Mononuclear cell (primary cell): ENCODE data around the gene ATG2A. TPM values are rescaled to one million over a fixed set of nuclear protein-coding genes. Genes with fewer than 3 reads are reported as not detected.
"Not testable (repeated sequence)": the region's sequence is repeated elsewhere in the genome, so short reads cannot be mapped to it uniquely, and the experiment has no call there.

ENCODE experiments used
- H3K27me3 ChIP-seq: 2 replicates; pipeline ENCODE4 v1.6.0; 2011; ENCODE audit warnings: low read length, control low read depth; ENCODE audit not compliant: insufficient read depth
- H3K4me1 ChIP-seq: 2 replicates; pipeline ENCODE4 v1.5.1; 2011; ENCODE audit warnings: mild to moderate bottlenecking, low read length, control low read depth; ENCODE audit not compliant: insufficient read depth
- H3K4me3 ChIP-seq: 2 replicates; pipeline ENCODE4 v1.5.1; 2011; ENCODE audit warnings: mild to moderate bottlenecking, low read length, moderate library complexity
- H3K9me3 ChIP-seq: 2 replicates; pipeline ENCODE4 v1.5.1; 2011; ENCODE audit warnings: low read depth, mild to moderate bottlenecking, control low read depth, low read length
- total RNA-seq: library from RNA; depleted of rRNA; stranded (reverse); fragments of >200 nt; gene quantifications from one replicate; pipeline ENCODE4 v1.2.3, GENCODE V29; 2012

Gene ATG2A
- total RNA-seq, 1 donor = 80.2 TPM

DNA sequence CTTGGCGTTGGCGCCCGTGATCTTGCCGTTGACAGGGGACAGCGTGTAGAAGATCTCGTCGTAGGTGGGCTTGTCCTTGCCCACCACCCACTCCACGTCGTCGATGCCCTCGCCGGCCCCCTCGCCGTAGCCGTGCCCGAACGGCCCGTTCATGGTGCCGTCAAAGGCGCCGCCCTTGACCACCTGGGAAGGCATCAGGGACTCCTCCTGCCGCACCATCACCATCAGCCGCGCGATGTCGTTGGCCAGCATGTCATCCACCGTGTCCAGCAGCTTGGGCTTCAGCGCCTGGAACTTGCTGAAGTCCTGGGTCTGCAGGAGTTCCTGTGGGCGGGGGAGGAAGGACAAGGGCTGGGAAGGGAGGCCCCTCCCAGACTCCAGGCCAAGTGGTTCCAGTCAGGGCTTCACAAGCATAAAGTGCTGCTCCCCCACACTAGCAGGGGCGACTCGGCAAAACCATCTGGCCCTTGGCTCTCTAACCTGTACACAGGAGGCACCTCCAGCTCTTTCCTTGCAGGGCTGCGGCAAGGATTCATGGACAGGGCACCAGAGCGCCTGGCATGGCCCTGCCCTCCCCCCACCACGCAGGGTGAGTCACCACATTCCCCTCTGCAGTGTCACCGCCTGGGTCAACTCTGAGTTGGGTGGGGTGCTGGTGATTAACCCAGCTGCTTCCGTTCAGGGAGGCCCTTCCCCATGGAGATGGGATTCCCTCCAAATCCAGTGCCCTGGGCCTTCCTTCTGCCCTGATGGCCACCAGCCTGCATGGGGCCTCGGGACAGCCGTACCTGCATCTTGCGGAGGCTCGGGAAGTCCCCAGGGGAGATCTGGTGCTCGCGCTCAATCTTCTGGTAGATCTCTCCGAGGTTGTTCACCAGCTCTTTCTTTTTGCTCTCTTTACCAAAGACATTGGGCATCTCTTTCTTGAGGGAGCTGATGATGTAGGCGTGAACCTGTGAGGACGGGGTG is 62.2 kb downstream of the ATG2A start:
- H3K4me1 ChIP-seq = peaks cover 100% of the 10 kb centered on the region
- H3K27me3 ChIP-seq = no peaks in the 10 kb centered on the region
- H3K4me3 ChIP-seq = no peak overlapping the region
- H3K9me3 ChIP-seq = no peaks in the 10 kb centered on the region

DNA sequence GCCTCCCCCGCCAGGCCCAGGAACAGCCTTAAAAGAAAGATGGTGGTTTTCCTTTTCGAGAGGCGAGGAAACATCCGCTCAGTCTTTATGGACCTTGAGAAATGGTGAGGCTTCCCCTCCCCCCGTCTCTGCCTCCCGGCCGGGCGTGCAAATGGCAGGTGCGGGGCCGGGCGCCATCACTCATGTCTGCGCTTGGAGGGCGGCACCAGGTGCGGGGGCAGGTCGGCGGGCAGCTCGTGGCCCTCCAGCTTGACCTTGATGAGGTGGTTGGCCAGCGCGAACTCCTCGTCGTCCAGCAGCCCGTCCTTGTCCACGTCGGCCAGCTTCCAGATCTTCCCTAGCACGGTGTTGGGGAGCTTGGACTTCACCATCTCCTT is 62.9 kb downstream of the ATG2A start:
- peaks cover 100% of the 10 kb centered on the region for H3K4me1 ChIP-seq
- H3K27me3 ChIP-seq = no peaks in the 10 kb centered on the region
- no peak overlapping the region for H3K4me3 ChIP-seq
- no peaks in the 10 kb centered on the region for H3K9me3 ChIP-seq

DNA sequence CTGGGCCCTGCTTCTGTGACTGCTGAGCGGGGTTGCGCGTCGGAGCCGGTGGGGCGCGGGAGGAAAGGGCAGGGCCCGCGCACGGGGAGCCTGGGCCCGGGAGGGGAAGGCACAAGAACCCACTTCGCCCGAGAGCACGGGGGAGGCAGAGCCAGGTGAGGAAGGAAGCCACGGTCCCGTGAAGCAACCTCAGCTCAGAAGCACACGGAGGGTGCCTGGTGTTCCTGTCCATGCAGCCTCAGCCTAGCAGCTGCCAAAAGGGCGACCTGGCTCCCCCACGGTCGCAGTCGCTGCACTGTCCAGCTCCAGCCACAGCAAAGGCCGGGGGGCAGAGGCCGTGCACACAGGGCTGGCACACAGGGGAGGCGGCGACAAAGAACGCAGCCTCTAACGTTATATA is 63.3 kb downstream of the ATG2A start:
- Histone ChIP-seq H3K27me3 (no peaks in the 10 kb centered on the region), H3K4me3 (no peak overlapping the region), H3K4me1 (peaks cover 100% of the 10 kb centered on the region), H3K9me3 (no peaks in the 10 kb centered on the region)

DNA sequence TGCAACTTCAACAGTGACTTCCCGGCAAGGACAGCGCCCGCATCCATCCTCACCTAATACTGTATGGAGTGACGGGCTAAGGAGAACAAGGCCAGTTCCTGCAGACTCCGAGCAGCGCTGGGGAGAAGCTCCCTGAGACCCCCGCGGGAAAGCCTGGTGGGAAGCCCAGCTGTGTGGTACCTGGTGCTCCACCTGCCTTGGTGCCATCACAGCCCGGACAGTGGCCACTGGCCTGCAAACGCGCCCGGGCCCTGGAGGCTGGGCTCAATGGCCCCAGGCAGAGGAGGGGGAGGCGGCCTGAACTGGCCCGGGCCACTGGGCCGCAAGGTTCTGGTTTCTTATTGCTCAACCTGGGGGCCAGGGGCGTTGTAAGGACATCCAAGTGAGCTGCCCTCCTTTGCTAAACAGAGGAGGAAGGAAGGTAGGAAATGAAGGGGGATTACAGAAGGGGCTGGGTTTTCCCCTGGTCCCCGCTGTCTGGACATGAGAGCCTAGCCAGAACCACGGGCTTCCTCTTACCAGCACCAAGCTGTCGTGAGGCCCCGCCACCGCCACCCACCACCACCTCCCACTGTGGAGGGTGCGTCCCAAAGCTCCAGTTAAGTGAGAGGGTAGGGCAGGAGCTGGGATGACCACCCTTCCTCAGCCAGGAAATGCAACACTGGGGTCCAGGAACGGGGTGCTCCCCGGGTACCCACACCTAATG is 64.1 kb downstream of the ATG2A start:
- Histone ChIP-seq H3K27me3 (no peaks in the 10 kb centered on the region), H3K9me3 (no peaks in the 10 kb centered on the region), H3K4me1 (peaks cover 100% of the 10 kb centered on the region), H3K4me3 (no peak overlapping the region)

DNA sequence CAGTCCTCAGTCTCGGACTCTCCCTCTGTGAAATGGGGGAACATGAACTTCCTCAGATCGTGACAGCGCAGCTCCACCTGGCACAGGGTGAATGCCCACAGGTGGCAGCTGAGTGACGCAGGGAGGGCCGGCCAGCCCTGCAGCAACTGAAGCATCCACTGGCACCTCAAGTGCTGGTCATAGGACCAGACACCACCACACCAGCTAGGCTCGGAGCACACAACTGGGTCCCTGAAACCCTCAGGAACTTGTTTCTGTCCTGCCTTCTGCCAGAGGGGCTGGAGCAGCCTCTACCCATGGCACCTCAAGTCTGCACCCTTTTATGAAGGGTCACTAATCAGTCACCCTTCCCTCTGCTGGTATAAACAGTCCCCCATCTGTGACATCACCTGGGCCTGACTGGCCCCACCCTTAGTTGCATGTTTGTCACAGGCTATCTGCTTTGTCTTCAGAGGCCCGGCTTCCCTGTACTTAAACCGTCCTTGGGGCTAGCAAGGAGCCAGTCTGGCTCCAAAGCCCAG is 65.1 kb downstream of the ATG2A start:
- Histone ChIP-seq H3K27me3 (no peaks in the 10 kb centered on the region), H3K4me3 (no peak overlapping the region), H3K9me3 (no peaks in the 10 kb centered on the region), H3K4me1 (peaks cover 100% of the 10 kb centered on the region)

DNA sequence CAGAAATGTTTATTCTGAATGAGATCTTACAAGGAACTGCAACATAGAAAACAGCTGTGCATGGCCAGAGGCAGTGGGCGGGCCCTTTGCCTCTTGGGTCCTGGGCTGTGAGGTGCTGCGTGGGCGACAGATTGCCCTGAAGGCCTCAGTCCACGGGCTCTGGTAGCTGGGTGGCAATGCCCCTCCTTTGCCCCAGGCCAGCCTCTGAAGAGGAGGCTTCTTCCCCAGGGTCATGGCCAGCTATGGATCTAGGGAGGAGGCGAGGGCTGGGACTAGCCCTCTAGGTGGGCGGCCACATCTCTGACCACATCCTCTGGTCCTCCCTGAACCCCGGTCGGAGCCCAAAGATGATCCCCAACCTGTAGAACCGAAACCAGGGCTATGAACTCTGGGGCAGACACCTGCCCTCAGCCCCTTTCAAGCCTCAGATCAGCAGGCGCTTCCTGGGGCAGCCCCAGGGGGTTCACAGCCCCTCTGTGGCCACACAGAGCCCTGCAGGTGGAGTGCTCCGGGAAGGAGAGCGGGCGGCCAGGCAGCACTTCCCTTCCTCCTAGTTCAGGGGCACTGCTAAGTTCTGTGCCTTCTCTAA is 65.9 kb downstream of the ATG2A start:
- Histone ChIP-seq H3K27me3 (no peaks in the 10 kb centered on the region), H3K4me3 (no peak overlapping the region), H3K4me1 (peaks cover 94% of the 10 kb centered on the region), H3K9me3 (no peaks in the 10 kb centered on the region)

DNA sequence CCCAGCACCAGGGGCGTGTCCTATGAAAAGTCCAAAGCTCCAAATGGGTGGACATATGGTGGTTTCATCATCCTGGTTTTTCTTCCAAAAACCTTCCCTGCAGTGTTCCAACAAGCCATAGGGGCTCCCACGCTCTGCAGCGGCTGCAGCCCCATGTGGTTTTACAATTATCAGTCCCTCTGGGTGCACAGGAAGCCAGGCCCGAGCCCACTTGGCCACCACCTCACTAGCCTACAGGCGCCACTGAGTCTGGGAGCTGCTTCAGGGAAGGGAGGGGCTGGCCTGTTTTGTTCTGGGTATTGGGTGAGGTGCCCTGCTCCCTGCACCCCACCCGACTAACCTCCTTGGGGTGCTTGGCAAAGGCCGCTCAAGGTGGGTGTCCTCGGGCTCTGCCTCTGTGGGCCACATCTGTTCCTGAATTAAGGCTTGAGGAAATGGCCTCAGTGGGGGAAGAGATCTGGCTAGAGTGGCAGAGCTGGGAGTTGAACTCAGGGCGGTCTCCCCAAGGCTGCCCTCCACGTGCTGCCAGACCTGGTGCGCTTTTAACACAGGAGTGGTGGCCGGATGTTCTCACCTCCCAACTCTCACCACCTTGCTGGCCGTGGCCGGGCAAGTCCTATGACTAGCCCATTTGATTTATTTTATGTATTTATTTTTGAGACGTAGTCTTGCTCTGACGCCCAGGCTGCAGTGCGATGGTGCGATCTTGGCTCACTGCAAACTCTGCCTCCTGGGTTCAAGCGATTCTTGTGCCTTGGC is 67.2 kb downstream of the ATG2A start:
- Histone ChIP-seq H3K27me3 (no peaks in the 10 kb centered on the region), H3K9me3 (no peaks in the 10 kb centered on the region), H3K4me1 (peaks cover 87% of the 10 kb centered on the region), H3K4me3 (no peak overlapping the region)

DNA sequence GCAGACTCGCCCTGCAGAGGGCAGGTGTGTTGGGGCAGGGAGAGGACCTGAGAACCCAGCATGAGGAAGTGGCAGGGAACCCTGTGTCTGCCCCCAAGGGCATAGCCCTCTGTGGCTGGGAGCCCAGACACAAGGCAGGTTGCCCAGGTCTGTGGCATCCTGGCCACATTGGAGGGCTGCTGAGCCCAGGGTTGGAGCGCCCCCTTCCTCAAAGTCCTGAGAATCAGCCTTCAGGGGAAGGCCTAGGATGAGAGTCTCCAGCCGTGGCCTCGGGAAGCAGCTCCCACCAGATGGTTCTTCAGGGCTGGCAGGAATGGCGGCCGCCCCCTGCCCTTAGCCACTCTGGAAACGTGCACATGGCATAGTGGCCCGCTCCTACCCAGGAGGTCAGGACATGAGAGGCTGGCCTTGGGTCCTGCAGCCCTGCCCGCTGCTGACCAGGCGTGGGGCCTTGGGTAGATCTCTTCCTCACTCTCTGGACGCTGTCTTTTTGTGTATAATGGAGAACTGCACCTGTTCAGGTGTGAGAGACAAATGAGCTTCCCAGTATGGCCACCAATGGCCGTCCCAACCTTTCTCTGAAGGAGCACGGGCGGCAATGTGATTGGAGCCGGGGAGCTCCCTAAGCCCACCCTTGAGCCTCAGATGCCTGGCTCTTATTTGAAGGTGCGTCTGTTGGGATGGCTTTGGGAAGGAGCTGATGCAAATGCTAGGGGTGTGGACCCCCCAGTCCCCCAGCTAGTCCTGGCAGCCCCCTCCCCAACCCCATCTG is 68.0 kb downstream of the ATG2A start:
- Histone ChIP-seq H3K9me3 (no peaks in the 10 kb centered on the region), H3K27me3 (no peaks in the 10 kb centered on the region), H3K4me1 (peaks cover 84% of the 10 kb centered on the region), H3K4me3 (no peak overlapping the region)

DNA sequence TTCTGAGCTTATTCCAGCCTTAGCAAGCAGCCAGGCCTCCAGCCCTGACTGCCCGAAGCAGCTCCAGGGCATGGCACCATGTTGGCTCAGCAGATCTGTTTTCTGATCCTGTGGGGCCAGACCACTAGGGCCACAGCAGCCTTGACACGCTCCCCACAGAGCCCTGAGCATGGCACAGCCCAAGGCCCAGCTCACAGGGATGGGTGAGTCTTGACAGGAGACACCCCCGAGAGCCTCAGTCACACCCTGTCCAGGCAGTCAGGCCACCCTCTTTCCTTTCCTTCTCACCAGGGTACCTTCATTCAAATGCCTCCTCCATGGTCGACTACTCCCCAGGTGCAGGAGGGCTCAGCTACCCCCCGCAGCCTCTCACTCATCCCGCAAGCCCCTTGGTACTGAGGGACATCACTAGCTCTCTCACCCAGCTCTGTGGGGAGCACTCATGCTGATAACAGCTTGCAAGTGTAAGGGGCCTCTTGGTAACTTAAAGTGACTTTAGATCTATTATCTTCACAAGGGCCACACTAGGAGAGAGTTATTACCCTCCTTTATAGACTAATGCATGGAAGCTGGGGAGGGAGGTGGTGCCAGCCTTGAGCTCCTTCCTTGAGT is 68.7 kb downstream of the ATG2A start:
- Histone ChIP-seq H3K4me1 (peaks cover 82% of the 10 kb centered on the region), H3K9me3 (no peaks in the 10 kb centered on the region)

DNA sequence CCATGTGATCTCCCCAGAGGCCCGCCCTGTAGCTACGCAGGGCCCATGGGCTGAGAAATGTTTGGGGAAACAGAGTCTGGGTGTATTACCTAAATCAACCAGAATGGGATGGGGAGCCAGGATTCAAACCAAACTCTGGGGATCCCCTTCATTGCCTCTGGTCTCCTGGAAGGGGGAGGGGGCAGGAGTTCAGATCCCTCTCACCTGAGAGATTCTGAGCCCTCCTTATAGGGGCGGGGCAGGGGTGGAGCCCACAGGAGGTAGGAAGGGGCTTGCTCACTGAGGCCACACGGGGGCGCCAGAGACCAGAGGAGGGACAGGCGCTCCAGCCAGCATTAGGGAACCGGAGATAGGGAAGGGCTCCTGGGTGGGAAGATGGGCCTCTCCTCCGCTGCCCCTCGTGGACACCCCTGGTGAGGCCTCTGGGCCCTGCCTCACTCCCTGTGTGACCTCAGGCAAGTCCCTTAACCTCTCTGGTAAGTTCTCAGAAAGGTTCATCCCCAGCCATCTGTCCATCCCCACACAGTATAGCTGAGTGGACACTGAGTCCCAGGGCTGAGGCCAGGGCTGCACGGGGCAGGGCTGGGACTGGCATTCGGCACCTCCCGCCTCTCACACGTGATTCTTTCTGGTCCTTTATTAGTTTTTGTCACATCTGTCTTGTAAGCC is 69.9 kb downstream of the ATG2A start:
- Histone ChIP-seq H3K4me3 (no peak overlapping the region), H3K9me3 (no peaks in the 10 kb centered on the region), H3K27me3 (no peaks in the 10 kb centered on the region), H3K4me1 (peaks cover 70% of the 10 kb centered on the region)

More for the DNA sequence above, 68.7 kb downstream of the ATG2A start:
- Histone ChIP-seq H3K4me3 (no peak overlapping the region), H3K27me3 (no peaks in the 10 kb centered on the region)

DNA sequence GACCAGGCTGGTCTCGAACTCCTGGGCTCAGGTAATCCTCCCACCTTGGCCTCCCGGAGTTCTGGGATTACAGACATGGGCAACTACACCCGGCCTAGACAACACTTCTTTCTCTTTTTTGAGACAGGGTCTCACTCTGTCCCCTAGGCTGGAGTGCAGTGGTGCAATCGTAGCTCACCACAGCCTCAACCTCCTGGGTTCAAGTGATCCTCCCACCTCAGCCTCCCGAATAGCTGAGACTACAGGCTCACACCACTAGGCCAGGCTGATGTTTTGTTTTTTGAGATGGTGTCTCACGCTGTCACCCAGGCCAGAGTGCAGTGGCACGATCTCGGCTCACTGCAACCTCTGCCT is 71.3 kb downstream of the ATG2A start:
- peaks cover 56% of the 10 kb centered on the region for H3K4me1 ChIP-seq
- not testable (repeated sequence) for H3K27me3 ChIP-seq, H3K9me3 ChIP-seq, H3K4me3 ChIP-seq

DNA sequence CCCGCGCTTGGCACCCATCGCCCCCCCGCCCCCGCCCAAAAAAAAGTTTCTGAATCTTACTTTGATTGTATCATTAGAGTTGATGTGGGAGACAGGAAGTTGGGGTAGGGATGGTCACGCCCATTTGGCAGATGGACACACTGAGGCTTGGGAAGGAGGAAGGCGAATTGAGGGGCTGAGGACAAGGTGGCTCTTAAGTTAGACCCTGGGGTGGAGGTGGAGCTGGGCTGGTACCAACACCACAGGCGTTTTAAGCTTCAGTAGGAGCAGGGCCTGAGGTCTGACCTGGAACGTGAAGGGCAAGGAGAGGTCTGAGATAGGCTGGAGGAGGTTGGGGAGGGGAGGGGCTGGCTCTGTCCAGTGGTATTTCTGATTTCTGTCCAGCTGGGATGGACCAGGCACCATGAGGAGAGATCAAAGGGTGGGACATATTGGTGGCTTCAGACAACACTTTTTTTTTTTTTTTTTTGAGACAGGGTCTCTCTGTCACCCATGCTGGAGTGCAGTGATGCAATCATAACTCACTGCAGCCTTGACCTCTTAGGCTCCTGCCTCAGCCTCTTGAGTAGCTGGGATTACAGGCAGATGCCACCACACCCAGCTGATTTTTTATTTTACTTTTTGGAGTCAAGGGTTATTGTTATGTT is 71.8 kb downstream of the ATG2A start:
- Histone ChIP-seq H3K4me3 (peak overlapping the region; percentile 28), H3K4me1 (peaks cover 51% of the 10 kb centered on the region), H3K27me3 (no peaks in the 10 kb centered on the region), H3K9me3 (no peaks in the 10 kb centered on the region)
